Measurements from ENCODE around the gene HAT1.

HAT1 gene

GRCh38 chr2:172000696-172001361 is 78.6 kb downstream of the HAT1 start:
- DNase-seq (ENCODE audit: low read depth), result no peak
- no peak for TF ChIP-seq CTCF (conservative IDR thresholded peaks at IDR 0.05; ENCODE audit: low read depth, low read length)
- peak overlapping the region; percentile 96 for H3K4me3 ChIP-seq (ENCODE audit: low read length)

DNA sequence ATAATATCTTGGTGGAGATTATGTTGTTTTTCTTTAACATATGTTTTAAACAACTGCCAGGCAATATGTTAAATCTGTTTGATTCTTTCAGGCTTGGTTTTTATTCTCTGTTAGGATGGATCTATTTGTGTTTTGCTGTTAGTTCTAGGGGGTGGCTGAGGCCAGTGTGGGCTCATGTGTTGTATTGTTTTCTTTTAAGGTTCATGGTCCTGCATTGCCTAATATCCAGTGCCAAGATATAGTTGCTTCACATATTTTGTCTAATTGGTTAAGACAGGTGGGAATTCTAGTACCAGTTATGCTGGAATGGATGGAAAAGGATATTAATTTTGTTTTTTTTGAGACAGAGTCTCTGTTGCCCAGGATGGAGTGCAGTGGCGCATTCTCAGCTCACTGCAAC is 85.1 kb downstream of the HAT1 start:
- no peak overlapping the region for H3K4me3 ChIP-seq (ENCODE audit: low read length)
- no peak for DNase-seq (ENCODE audit: low read depth)
- TF ChIP-seq CTCF (conservative IDR thresholded peaks at IDR 0.05; ENCODE audit: low read depth, low read length), result no peak

- no peak overlapping the region for H3K4me3 ChIP-seq (ENCODE audit: low read length)
- no peak for DNase-seq (ENCODE audit: low read depth)
- TF ChIP-seq CTCF (conservative IDR thresholded peaks at IDR 0.05; ENCODE audit: low read depth, low read length), result no peak
Measured at GRCh38 chr2:172009823-172010222, 87.6 kb downstream of the HAT1 start.

DNA sequence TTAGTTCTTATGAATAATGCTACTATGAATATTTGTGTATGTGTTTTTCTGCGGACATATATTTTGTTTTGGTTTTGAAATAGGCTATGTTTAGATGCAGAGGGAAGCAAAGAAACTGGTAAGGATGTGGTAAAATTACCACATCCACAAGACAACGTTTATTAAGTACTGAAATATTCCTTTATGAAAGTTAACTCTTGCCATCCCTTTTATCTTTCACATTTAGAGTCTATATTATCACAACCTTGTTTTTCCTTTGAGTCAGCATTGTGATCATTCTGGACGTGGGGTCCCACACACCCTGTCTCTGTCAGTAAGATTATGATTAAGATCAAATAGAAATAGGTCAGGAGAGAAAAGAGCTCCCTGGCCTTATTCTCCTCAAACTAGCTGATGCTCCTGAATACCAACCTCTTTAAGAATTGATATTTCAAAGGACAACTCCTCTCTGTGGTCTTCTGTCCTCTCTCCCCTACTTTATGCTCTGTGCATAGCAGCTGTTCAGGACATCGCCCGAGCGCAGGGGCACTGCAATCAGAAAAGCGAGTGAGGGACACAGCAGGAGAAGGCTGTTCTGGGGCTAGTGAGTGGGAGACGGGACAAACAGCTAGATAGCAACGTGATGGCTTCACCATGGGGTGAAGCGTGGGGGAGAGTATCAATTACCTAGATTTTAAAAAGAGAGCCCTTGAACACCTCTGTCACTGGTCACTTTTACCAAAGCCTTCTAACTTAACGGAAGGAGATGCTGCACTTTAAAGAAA is 89.7 kb downstream of the HAT1 start:
- no peak for DNase-seq (ENCODE audit: low read depth)
- no peak overlapping the region for H3K4me3 ChIP-seq (ENCODE audit: low read length)

DNA sequence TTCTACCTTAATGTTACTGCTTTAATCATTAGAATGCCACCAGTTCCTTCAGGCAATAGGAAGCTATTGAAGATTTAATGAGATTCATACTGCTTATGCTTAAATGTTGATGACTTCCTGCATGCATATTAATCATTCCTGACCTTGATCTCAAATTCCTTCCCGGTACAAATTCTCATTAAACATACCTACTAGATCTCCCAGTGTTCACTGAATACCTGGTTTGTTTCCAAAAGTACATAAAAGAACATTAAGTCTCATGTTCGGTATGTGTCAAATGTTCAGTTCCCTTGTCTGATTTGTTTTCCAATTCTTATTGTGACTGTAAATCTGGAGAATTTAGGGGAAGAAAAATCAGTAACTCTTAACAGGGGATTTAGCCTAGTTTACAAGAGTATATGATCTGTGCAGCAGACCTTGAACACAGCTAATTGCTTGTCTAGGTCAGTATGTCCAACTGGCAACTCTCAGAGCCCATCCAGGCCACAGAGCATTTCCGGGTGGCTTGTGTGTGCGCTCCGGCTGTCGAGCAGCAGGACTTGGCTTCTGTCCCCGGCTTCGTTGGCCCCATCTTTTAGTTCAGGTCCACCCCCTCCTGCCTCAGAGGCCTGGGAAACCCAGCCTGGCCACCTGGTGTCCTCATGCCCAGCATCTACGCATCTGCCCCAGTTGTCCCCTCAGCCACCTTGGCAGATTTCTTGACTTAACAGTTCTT is 90.6 kb downstream of the HAT1 start:
- DNase-seq (ENCODE audit: low read depth), result no peak
- H3K4me3 ChIP-seq (ENCODE audit: low read length), result no peak overlapping the region

More for the DNA sequence above, 89.7 kb downstream of the HAT1 start:
- TF ChIP-seq CTCF (conservative IDR thresholded peaks at IDR 0.05; ENCODE audit: low read depth, low read length), result no peak

DNA sequence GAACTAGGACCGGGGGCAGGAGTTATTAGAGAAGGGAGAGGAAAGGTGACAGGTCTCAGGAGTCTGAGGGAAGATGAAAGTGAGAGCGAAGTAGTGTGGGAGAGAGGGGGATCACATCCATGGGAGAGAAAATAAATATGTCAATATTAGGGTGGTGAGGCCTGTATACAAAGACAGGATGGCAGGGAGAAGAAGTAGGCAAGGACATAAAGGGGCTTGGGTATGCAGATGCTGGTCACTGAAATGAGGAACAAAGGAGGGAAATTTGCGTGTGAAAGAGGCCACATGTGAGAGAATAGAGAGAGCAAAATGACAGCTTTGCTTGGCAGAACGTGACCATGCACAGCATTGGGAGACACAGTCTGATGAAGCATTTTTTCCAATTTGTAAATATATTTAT is 91.1 kb downstream of the HAT1 start:
- no peak for TF ChIP-seq CTCF (conservative IDR thresholded peaks at IDR 0.05; ENCODE audit: low read depth, low read length)
- no peak for DNase-seq (ENCODE audit: low read depth)
- H3K4me3 ChIP-seq (ENCODE audit: low read length), result no peak overlapping the region

More for the DNA sequence above, 90.6 kb downstream of the HAT1 start:
- no peak for TF ChIP-seq CTCF (conservative IDR thresholded peaks at IDR 0.05; ENCODE audit: low read depth, low read length)
